MCF 10A (cell line): Measurements from ENCODE around the gene BICD1. TPM values are rescaled to one million over a fixed set of nuclear protein-coding genes. Genes with fewer than 3 reads are reported as not detected.

Experiments used
- BruUV-seq: library from RNA; stranded (reverse); fragments of 400-500 nt; replicated peaks from 2 replicates; lab custom pipeline; 2021; lab: Mats Ljungman, UMichigan
- CTCF ChIA-PET: fragments of 300-600 bp; sonication (Branson Sonifier 250); formaldehyde crosslinking; extraction: SDS; loops from one replicate; lab custom pipeline; 2021; ENCODE audit warnings: antibody characterized with exemption, inconsistent platforms; lab: Yijun Ruan, JAX
- POLR2A ChIA-PET: fragments of 300-600, 350-650 bp; sonication (Branson Sonifier 250); formaldehyde crosslinking; extraction: SDS; loops from one replicate; lab custom pipeline; 2020; ENCODE audit warnings: antibody characterized with exemption, inconsistent platforms; lab: Yijun Ruan, JAX
- DNase-seq: peaks from one replicate; pipeline ENCODE4 v3.0.0-alpha.2; 2018; ENCODE audit not compliant: unreplicated experiment
- H3K27ac Mint-ChIP-seq: one replicate; pipeline ENCODE4 v1.8.0; 2022; ENCODE audit warnings: mild to moderate bottlenecking, low read depth, mixed read lengths; ENCODE audit not compliant: unreplicated experiment
- H3K27me3 Mint-ChIP-seq: one replicate; pipeline ENCODE4 v1.8.0; 2022; ENCODE audit warnings: mixed read lengths; ENCODE audit not compliant: insufficient read depth, unreplicated experiment
- H3K36me3 Mint-ChIP-seq: one replicate; pipeline ENCODE4 v1.8.0; 2022; ENCODE audit warnings: mild to moderate bottlenecking, moderate library complexity, mixed read lengths; ENCODE audit not compliant: insufficient read depth, unreplicated experiment
- H3K4me1 Mint-ChIP-seq: one replicate; pipeline ENCODE4 v1.8.0; 2022; ENCODE audit warnings: mixed read lengths; ENCODE audit not compliant: insufficient read depth, unreplicated experiment
- H3K4me3 Mint-ChIP-seq: one replicate; pipeline ENCODE4 v1.8.0; 2022; ENCODE audit warnings: mild to moderate bottlenecking, moderate library complexity, mixed read lengths; ENCODE audit not compliant: unreplicated experiment
- H3K9me3 Mint-ChIP-seq: one replicate; pipeline ENCODE4 v1.8.0; 2022; ENCODE audit warnings: mixed read lengths; ENCODE audit not compliant: unreplicated experiment
- intact Hi-C: fragments of 100-400 bp; cut with micrococcal nuclease; formaldehyde crosslinking; loops from 2 replicates; pipeline ENCODE4 v1.14.1; 2022
- total RNA-seq: library from RNA; stranded (reverse); gene quantifications from 2 replicates; pipeline ENCODE4 v1.2.3, GENCODE V29; 2022
- TF ChIP-seq, protein P1 (sequence below): fragments of 200-600 bp; IDR thresholded peaks from one replicate; pipeline ENCODE4 v1.8.0; 2022; ENCODE audit warnings: antibody characterized with exemption, mild to moderate bottlenecking; ENCODE audit not compliant: unreplicated experiment

BICD1 gene
- total RNA-seq, 1 experiment from 2014 or later = 49.3 TPM

DNA sequence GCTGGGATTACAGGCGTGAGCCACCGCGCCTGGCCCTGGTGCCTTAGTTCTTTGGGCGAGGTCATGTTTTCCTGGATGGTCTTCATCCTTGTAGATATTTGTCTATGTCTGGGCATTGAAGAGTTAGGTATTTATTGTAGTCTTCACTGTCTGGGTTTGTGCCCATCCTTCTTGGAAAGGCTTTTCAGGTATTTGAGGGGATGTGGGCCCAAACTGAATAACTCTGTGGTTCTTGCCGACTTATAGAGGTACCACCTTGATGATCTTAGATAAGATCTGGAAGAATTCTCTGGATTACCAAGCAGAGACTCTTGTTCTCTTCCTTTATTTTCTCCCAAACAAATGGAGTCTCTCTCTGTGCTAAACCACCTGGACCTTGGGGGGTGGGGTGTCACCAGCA lies 311.6 kb downstream of the BICD1 start:
- Mint-ChIP-seq H3K36me3 (peaks cover 43% of the 10 kb centered on the region), H3K4me3 (no peak overlapping the region), H3K9me3 (no peaks in the 10 kb centered on the region), H3K4me1 (peaks cover 59% of the 10 kb centered on the region), H3K27ac (no peak overlapping the region), H3K27me3 (no peaks in the 10 kb centered on the region)
- CTCF ChIA-PET = interaction anchor here (0.7 kb wide), 1 partner anchor 34 kb away, joined by 3 read pairs; no protein-coding TSS in a partner anchor
- POLR2A ChIA-PET = no interaction called here
- no peak for DNase-seq
- no TSS peak for BruUV-seq
- TF ChIP-seq, protein P1, sequence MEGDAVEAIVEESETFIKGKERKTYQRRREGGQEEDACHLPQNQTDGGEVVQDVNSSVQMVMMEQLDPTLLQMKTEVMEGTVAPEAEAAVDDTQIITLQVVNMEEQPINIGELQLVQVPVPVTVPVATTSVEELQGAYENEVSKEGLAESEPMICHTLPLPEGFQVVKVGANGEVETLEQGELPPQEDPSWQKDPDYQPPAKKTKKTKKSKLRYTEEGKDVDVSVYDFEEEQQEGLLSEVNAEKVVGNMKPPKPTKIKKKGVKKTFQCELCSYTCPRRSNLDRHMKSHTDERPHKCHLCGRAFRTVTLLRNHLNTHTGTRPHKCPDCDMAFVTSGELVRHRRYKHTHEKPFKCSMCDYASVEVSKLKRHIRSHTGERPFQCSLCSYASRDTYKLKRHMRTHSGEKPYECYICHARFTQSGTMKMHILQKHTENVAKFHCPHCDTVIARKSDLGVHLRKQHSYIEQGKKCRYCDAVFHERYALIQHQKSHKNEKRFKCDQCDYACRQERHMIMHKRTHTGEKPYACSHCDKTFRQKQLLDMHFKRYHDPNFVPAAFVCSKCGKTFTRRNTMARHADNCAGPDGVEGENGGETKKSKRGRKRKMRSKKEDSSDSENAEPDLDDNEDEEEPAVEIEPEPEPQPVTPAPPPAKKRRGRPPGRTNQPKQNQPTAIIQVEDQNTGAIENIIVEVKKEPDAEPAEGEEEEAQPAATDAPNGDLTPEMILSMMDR = no peak
- intact Hi-C loops = no loop called here

DNA sequence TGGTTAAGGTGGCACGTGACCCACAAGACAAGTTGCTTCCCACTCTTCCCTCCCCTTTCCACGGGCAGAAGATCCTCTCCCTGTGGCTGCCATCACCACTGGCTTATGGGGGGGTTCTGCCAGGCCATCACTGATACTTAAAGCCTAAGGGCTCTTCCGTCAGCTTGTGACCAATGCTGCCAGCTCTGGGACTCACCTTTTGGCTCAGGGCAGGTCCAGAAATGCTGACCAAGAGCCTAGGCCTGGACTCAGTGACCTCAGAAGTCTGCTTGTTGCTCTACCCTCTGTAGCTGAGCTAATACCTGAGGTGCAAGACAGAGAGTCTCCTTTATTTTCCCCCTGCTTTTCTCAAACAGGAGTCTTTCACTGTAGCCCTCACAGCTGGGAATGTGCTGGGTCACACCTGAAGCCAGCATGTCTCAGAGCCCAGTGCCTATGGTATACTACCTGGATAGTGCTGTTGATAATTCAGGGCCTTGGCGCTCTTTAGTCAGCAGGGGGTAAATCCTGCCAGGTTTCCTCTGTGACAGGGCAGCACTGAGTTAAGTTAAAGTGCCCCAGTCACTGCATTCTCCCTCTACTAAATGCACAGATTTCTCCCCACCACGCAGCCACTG lies 312.4 kb downstream of the BICD1 start:
- no peak for DNase-seq
- Mint-ChIP-seq H3K36me3 (peaks cover 39% of the 10 kb centered on the region), H3K4me1 (peaks cover 53% of the 10 kb centered on the region), H3K27me3 (no peaks in the 10 kb centered on the region), H3K4me3 (no peak overlapping the region), H3K27ac (no peak overlapping the region), H3K9me3 (no peaks in the 10 kb centered on the region)
- ChIA-PET CTCF (no interaction called here), POLR2A (interaction anchor here (1.0 kb wide), 1 partner anchor 16 kb away, joined by 3 read pairs; no protein-coding TSS in a partner anchor)
- no TSS peak for BruUV-seq
- TF ChIP-seq, protein P1 = no peak
- intact Hi-C loops = no loop called here

- DNase-seq = no peak
- intact Hi-C loops = no loop called here
- BruUV-seq = no TSS peak
- Mint-ChIP-seq H3K4me3 (no peak overlapping the region), H3K4me1 (peaks cover 50% of the 10 kb centered on the region), H3K27ac (peak overlapping the region; percentile 83), H3K36me3 (peaks cover 39% of the 10 kb centered on the region), H3K9me3 (no peaks in the 10 kb centered on the region), H3K27me3 (no peaks in the 10 kb centered on the region)
- CTCF ChIA-PET = interaction anchor here (0.6 kb wide), 1 partner anchor 1068 kb away, joined by 5 read pairs; no protein-coding TSS in a partner anchor
- POLR2A ChIA-PET = interaction anchor here (0.5 to 1.2 kb wide), 4 partner anchors 16 to 983 kb away, joined by 3 read pairs; no protein-coding TSS in a partner anchor
- TF ChIP-seq, protein P1 = no peak
These were observed 312.9 kb downstream of the BICD1 start for GRCh38 chr12:32419520-32419960.

DNA sequence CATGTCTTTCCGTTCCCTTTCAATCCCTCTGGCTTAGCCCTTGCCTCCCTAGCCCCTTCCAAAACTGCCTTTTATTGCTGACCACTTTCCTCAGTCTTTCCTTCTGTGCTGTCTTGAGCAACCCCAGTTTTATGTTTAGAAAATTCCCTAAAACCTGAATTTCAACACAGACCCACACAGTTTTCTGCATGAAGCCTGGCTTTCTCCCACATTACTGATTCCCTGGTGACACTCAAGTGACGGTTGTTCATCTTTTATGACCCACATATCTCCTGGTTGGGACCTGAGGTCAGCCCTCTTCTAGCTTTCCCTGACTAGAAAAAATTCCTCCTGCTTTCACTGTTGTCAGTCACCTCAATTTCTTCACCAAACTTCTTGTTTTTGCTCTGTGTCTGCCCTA lies 313.7 kb downstream of the BICD1 start:
- no TSS peak for BruUV-seq
- peaks cover 44% of the 10 kb centered on the region for H3K4me1 Mint-ChIP-seq
- ChIA-PET CTCF (interaction anchor here (0.6 kb wide), 1 partner anchor 1069 kb away, joined by 5 read pairs; no protein-coding TSS in a partner anchor), POLR2A (interaction anchor here (0.5 to 1.2 kb wide), 3 partner anchors 17 to 984 kb away, joined by 3 read pairs; no protein-coding TSS in a partner anchor)
- no peaks in the 10 kb centered on the region for H3K9me3 Mint-ChIP-seq
- no peaks in the 10 kb centered on the region for H3K27me3 Mint-ChIP-seq
- TF ChIP-seq, protein P1 = no peak
- no peak for DNase-seq
- peaks cover 39% of the 10 kb centered on the region for H3K36me3 Mint-ChIP-seq
- peak overlapping the region; percentile 83 for H3K27ac Mint-ChIP-seq
- intact Hi-C loops = no loop called here
- no peak overlapping the region for H3K4me3 Mint-ChIP-seq
